Muscle of leg (tissue), 11 donors: ENCODE measurements around the gene ASTN2. TPM values are rescaled to one million over a fixed set of nuclear protein-coding genes. Genes with fewer than 3 reads are reported as not detected.

Experiments used
- DNase-seq: peaks from one replicate; pipeline ENCODE4 v3.0.0; 2013
- H3K27ac ChIP-seq: one replicate; pipeline ENCODE4 v1.5.1; 2013; ENCODE audit warnings: mild to moderate bottlenecking, low read length, control low read depth
- H3K27me3 ChIP-seq: one replicate; pipeline ENCODE4 v1.6.1; 2013; ENCODE audit warnings: low read length; ENCODE audit not compliant: control insufficient read depth, insufficient read depth
- H3K36me3 ChIP-seq: one replicate; pipeline ENCODE4 v1.6.1; 2013; ENCODE audit warnings: low read length; ENCODE audit not compliant: control insufficient read depth, insufficient read depth
- H3K4me1 ChIP-seq: one replicate; pipeline ENCODE4 v1.6.1; 2013; ENCODE audit warnings: low read length; ENCODE audit not compliant: control insufficient read depth, insufficient read depth
- H3K4me3 ChIP-seq: one replicate; pipeline ENCODE4 v1.5.1; 2013; ENCODE audit warnings: low read length, control low read depth
- H3K9me3 ChIP-seq: replicated peaks from 2 replicates; pipeline ENCODE4 v1.6.1; 2013; ENCODE audit warnings: low read depth, low read length; ENCODE audit not compliant: control insufficient read depth
- WGBS: methylation state at CpG from one replicate; pipeline ENCODE4 v1.1.5; 2013; ENCODE audit warnings: missing lambda C conversion rate; ENCODE audit not compliant: insufficient coverage; 5-methylcytosine and 5-hydroxymethylcytosine counted together
- polyA plus RNA-seq, 8 donors: library from polyadenylated mRNA; unstranded; fragments of 120-200 nt; gene quantifications; one replicate each; pipeline versions ENCODE4 v1.2.1 to v1.2.3, GENCODE V29; 2013; ENCODE audit warnings: inconsistent platforms in 1 of 8, low replicate concordance in 1 of 8; ENCODE audit not compliant: insufficient read length in 8 of 8, insufficient read depth in 1 of 8
- total RNA-seq: library from RNA; stranded (reverse); fragments of 120-200 nt; gene quantifications from one replicate; pipeline ENCODE4 v1.2.4, GENCODE V29; 2013

ASTN2 gene
- total and polyA plus RNA-seq, 9 donors: 2.7 to 10.9 (median 4.4) TPM

DNA sequence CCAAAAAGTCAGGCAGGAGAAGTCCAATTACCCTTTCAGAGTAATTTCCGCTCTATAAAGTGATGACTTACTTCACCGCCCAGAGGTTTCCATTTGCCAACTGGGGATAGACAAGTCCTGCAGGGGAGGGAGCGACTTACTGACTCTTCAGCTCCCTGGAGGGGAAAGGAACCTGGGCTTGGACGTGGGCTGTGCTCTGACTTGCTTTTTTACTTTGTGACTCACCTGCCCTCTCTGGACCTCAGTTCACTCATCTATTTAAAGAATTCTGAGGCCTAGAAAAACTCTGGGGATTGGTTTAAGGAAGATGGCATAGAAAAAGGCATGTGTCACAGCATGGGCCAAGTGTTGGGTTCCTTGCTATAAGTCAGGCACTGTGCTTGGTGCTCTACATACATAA lies 908.2 kb downstream of the ASTN2 start:
- WGBS: no CpG with 5 or more reads among the region's 4 CpGs
- H3K4me1 ChIP-seq: no peaks in the 10 kb centered on the region

DNA sequence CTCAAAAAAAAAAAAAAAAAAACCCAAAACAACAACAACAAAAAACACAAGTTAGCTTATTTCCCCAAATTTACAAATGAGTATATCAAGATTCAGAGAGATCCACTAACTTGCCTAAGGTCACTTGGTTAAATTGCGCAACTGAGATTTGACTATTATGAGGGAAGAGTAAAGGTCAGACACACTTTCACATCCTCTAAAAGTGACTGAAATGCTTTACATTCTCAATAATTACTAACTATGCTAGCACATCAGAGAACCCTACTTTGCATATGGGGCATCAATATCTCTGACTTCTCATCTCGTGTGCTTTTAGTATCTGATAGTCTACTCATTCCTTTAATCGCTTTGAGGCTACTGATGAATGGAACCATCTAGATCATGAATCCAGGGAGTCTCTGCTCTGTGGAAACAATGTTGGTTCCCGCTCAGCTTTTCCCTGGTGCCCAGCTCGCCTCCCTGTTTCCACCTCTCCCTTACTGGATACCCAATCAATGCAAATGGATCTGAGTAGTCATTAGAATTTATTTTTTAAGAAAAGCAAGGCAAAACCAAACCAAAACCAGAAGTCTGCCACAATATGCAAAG lies 909.9 kb downstream of the ASTN2 start:
- DNase-seq: no peak
- Histone ChIP-seq H3K36me3 (no peaks in the 10 kb centered on the region), H3K9me3 (no peaks in the 10 kb centered on the region), H3K27ac (no peak overlapping the region), H3K4me1 (no peaks in the 10 kb centered on the region), H3K27me3 (no peaks in the 10 kb centered on the region), H3K4me3 (no peak overlapping the region)
- 86% methylated on average over 2 of the region's 5 CpGs for WGBS

More for the DNA sequence above, 908.2 kb downstream of the ASTN2 start:
- H3K27me3 ChIP-seq: no peaks in the 10 kb centered on the region
- no peaks in the 10 kb centered on the region for H3K9me3 ChIP-seq
- H3K36me3 ChIP-seq: no peaks in the 10 kb centered on the region
- H3K4me3 ChIP-seq: no peak overlapping the region
- DNase-seq: no peak
- no peak overlapping the region for H3K27ac ChIP-seq

- Histone ChIP-seq H3K27me3 (no peaks in the 10 kb centered on the region), H3K9me3 (no peaks in the 10 kb centered on the region), H3K36me3 (no peaks in the 10 kb centered on the region), H3K4me1 (no peaks in the 10 kb centered on the region), H3K27ac (no peak overlapping the region), H3K4me3 (no peak overlapping the region)
- DNase-seq: no peak
- WGBS: 45% methylated on average over 2 of the region's 3 CpGs
These were observed 910.8 kb downstream of the ASTN2 start for GRCh38 chr9:116504081-116504480.

DNA sequence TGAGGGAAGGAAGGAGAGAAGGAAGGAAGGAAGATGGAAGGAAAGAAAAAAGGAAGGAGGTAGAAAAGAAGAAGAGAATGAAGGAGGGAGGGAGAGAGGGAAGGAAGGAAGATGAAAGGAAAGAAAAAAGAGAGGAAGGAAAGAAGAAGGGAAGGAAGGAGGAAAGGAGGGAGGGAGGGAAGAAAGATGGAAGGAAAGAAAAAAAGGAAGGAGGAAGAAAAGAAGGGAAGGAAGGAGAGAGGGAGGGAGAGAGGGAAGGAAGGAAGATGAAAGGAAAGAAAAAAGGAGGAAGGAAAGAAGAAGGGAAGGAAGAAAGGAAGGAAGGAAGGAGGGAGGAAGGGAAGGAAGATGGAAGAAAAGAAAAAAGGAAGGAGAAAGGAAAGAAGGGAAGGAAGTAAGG lies 912.1 kb downstream of the ASTN2 start:
- Histone ChIP-seq H3K27ac (no peak overlapping the region), H3K36me3 (no peaks in the 10 kb centered on the region), H3K4me1 (no peaks in the 10 kb centered on the region), H3K4me3 (no peak overlapping the region), H3K9me3 (no peaks in the 10 kb centered on the region), H3K27me3 (no peaks in the 10 kb centered on the region)
- DNase-seq: no peak

DNA sequence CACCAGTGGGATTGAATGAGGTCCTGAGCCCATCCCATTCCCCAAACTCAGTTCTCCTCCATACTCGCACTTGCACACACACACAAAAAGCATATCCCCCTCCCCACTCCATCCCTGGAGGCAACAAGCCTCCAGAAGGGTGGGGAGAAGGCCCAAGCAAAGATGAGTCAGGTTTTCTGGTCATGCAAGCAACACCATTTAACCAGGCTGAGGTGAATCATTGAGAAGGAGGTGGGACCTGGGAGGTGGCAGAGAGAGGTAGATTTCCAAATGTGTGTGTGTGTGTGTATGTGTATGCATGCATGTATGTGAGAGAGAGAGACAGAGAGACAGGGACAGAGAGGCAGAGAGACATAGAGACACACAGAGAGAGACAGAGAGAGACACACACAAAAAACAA lies 913.0 kb downstream of the ASTN2 start:
- Histone ChIP-seq H3K4me1 (peaks cover 7% of the 10 kb centered on the region), H3K36me3 (no peaks in the 10 kb centered on the region), H3K9me3 (no peaks in the 10 kb centered on the region), H3K27me3 (no peaks in the 10 kb centered on the region), H3K27ac (no peak overlapping the region), H3K4me3 (no peak overlapping the region)
- DNase-seq: no peak
- no CpG with 5 or more reads among the region's 1 CpG for WGBS

GRCh38 chr9:116499986-116500871 lies 914.6 kb downstream of the ASTN2 start:
- Histone ChIP-seq H3K4me3 (no peak overlapping the region), H3K4me1 (peaks cover 9% of the 10 kb centered on the region), H3K36me3 (no peaks in the 10 kb centered on the region), H3K9me3 (no peaks in the 10 kb centered on the region), H3K27ac (no peak overlapping the region), H3K27me3 (no peaks in the 10 kb centered on the region)
- WGBS: 73% methylated on average over 2 of the region's 5 CpGs
- DNase-seq: no peak

DNA sequence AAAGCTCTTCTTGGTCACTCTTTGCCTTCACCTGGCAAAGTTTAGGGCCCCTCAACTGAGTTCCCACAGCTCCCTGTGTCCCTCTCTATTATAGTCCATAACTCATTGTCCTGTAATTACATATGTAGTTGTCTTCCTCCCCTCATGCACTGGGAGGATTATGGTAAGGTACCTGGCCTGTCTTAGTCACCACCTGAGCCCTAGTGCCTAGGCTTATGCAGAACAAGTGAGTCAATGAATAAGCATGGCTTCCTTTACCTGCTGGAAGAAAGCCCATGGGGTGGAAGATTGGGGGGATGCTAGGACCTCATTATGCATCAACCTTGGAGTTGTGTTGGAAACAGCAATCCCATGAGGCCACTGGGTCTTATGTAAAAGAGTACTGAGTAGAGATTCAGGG lies 915.4 kb downstream of the ASTN2 start:
- Histone ChIP-seq H3K4me3 (no peak overlapping the region), H3K4me1 (peaks cover 9% of the 10 kb centered on the region), H3K36me3 (no peaks in the 10 kb centered on the region), H3K9me3 (no peaks in the 10 kb centered on the region), H3K27me3 (no peaks in the 10 kb centered on the region), H3K27ac (no peak overlapping the region)
- no peak for DNase-seq

GRCh38 chr9:116497095-116497890 lies 917.6 kb downstream of the ASTN2 start:
- DNase-seq: peak; percentile 84
- Histone ChIP-seq H3K27ac (peak overlapping the region; percentile 6), H3K36me3 (no peaks in the 10 kb centered on the region), H3K9me3 (no peaks in the 10 kb centered on the region), H3K4me3 (no peak overlapping the region), H3K4me1 (peaks cover 9% of the 10 kb centered on the region), H3K27me3 (no peaks in the 10 kb centered on the region)
- no CpG with 5 or more reads among the region's 6 CpGs for WGBS

DNA sequence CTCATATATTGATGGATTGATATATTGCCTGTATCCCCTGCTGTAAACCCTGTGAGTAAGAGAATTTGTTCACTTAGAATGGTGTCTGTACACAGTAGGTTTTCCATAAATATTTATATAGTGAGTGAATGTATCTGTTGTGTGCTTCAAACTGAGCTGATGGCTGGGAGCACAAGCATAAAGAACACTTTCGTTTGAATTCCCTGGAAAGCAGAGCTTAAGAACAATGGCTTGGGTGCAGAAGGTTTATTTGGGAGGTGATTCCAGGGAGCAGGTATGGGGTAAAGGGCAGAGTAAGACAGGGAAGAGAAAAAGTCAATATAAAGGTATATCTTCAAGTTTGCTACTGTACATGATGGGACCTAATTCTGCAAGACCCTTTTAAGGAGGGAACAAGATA lies 918.7 kb downstream of the ASTN2 start:
- Histone ChIP-seq H3K36me3 (no peaks in the 10 kb centered on the region), H3K27me3 (no peaks in the 10 kb centered on the region), H3K9me3 (no peaks in the 10 kb centered on the region), H3K27ac (no peak overlapping the region), H3K4me3 (no peak overlapping the region), H3K4me1 (peaks cover 9% of the 10 kb centered on the region)
- WGBS: 71% methylated on average over 1 of the region's 1 CpG
- no peak for DNase-seq

DNA sequence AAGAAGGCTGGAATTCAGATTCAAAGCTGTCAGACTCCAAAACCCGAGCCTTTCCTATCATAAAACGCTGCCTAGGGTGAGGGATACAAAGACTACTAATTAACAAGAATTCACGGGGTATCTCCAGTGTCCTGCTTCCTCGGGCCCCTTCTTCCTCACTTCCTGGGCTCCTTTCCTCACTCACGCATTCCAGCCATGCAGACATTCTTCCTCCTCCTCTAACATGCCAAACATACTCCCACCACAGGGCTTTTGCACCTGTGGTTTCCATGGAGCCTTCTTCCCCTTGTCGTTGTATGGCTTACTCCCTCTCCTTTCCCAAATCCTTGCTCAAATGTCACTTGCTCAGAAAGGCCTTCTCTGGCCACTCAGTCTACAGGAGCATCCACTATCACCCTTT lies 919.1 kb downstream of the ASTN2 start:
- Histone ChIP-seq H3K9me3 (no peaks in the 10 kb centered on the region), H3K4me3 (no peak overlapping the region), H3K36me3 (no peaks in the 10 kb centered on the region), H3K27me3 (no peaks in the 10 kb centered on the region), H3K4me1 (peaks cover 9% of the 10 kb centered on the region), H3K27ac (no peak overlapping the region)
- 63% methylated on average over 6 of the region's 6 CpGs for WGBS
- no peak for DNase-seq
